ENCODE results near the gene WNK1.
"Not testable (repeated sequence)": the region's sequence is repeated elsewhere in the genome, so short reads cannot be mapped to it uniquely, and the experiment has no call there.

WNK1 gene

DNA sequence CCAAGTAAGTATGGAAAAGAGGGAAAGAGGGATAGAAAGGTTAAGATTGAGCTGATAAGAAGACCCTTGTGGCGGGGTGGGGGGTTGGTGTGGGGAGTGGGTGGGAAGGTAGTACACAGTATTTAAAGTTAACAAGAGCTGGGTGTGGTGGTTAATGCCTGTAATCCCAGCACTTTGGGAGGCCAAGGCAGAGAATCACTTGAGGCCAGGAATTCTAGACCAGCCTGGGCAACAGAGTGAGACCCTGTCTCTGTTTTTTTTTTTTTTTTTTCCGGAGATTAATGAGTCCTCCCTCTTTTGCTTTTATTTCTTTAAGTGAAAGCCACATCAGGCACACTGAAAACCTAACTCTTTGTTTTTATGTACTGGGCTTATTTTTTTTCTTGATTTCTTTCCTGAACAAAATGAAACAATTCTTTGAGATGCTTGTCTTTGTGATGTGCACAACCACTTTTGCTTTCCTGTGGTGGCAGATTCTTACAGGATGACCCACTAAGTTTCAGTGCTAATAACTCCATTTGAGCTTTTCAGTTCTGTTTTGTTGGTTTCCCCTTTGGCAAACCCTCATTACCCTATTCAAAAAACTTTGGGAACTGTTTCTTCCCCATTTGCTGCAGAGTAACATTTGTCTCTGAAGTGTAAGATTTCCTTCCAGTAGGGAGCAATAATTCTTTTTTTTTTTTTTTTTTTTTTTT lies 54.8 kb downstream of the WNK1 start:
- H3K4me3 ChIP-seq (ENCODE audit: low read depth, low read length), result no peak overlapping the region
- no peak for DNase-seq (ENCODE audit: low read depth)
- TF ChIP-seq, protein P1, sequence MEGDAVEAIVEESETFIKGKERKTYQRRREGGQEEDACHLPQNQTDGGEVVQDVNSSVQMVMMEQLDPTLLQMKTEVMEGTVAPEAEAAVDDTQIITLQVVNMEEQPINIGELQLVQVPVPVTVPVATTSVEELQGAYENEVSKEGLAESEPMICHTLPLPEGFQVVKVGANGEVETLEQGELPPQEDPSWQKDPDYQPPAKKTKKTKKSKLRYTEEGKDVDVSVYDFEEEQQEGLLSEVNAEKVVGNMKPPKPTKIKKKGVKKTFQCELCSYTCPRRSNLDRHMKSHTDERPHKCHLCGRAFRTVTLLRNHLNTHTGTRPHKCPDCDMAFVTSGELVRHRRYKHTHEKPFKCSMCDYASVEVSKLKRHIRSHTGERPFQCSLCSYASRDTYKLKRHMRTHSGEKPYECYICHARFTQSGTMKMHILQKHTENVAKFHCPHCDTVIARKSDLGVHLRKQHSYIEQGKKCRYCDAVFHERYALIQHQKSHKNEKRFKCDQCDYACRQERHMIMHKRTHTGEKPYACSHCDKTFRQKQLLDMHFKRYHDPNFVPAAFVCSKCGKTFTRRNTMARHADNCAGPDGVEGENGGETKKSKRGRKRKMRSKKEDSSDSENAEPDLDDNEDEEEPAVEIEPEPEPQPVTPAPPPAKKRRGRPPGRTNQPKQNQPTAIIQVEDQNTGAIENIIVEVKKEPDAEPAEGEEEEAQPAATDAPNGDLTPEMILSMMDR (IDR thresholded peaks at IDR 0.05; ENCODE audit: low read depth, low read length, missing control alignments), result no peak

DNA sequence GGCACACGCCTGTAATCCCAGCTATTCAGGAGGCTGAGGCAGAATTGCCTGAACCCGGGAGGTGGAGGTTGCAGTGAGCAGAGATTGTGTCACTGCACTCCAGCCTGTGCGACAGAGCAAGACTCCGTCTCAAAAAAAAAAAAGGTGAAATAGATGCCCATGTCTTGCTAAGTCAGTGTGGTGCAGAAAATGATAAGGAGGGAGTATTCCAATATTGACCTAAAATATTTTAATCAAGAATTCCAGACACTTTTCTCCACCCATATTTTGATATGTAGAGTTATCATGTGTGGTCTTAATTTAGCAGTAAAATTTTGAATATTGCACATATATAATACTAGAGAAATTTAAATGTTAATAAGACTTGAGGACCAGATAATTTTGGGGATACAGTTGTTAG lies 57.7 kb downstream of the WNK1 start:
- TF ChIP-seq, protein P1 (IDR thresholded peaks at IDR 0.05; ENCODE audit: low read depth, low read length, missing control alignments), result no peak
- no peak for DNase-seq (ENCODE audit: low read depth)
- H3K4me3 ChIP-seq (ENCODE audit: low read depth, low read length), result no peak overlapping the region

DNA sequence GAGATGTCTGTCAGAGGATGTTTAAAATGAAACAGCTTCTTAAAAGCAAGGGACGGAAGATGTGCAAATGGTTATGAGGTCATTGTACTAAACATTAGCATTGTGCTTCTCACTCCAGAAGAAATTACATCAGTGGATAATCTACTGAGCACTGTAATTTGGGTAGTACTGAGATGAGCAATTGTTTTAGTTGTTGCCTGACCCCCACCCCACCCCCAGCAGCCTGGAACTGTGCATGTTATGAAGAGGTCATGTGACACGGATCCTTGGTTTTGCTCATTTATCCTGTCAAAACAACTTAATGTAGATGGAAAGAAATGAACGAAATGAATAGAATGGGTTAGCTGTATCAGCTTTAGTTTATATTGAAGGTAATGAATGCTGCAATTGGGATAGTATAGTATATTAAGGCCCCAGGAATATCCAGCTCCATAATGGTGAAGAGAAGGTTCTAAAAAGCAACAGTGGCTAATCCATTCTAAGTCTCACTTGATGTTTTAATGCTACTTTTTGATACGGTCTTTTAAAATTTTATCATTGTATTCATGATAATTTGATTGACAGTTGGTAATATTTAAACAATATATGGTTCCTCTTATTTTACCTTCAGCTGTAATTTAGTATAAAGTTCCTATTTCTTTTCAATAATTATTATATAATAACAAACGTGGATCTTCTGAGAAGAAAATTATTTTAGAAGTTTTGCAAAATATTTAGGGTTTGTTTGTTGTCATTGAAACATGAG lies 58.5 kb downstream of the WNK1 start:
- TF ChIP-seq, protein P1 (IDR thresholded peaks at IDR 0.05; ENCODE audit: low read depth, low read length, missing control alignments), result no peak
- no peak overlapping the region for H3K4me3 ChIP-seq (ENCODE audit: low read depth, low read length)
- peak; percentile 52 for DNase-seq (ENCODE audit: low read depth)

DNA sequence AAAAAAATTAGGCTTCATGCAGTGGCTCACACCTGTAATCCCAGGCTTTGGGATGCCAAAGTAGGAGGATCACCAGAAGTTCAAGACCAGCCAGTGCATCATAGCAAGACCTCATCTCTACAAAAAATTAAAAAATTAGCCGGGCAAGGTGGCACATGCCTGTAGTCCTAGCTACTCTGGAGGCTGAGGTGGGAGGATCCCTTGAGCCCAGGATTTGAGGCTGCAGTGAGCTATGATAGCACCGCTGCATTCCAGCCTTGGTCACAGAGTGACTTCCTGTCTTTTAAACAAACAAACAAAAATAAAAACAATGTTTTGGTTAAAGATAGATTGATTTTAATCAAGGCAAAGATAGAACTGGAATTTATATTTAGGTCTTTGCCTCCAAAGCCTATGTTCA lies 60.6 kb downstream of the WNK1 start:
- DNase-seq (ENCODE audit: low read depth), result no peak
- TF ChIP-seq, protein P1 (IDR thresholded peaks at IDR 0.05; ENCODE audit: low read depth, low read length, missing control alignments), result no peak
- no peak overlapping the region for H3K4me3 ChIP-seq (ENCODE audit: low read depth, low read length)

DNA sequence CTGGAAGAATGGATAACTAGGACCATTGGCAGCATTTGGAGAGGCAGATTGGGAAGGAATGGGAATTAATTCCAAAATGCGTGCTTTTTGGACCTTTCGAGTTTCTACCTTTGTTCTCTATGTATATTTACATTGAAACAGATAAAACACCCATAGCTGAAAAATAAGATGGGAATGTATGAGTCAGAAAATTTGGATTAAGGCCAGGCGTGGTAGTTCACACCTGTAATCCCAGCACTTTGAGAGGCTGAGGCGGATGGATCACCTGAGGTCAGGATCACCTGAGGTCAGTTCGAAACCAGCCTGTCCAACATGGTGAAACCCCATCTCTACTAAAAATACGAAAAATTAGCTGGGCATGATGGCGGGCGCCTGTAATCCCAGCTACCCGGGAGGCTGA lies 65.1 kb downstream of the WNK1 start:
- H3K4me3 ChIP-seq (ENCODE audit: low read depth, low read length); DNase-seq (ENCODE audit: low read depth): not testable (repeated sequence)

DNA sequence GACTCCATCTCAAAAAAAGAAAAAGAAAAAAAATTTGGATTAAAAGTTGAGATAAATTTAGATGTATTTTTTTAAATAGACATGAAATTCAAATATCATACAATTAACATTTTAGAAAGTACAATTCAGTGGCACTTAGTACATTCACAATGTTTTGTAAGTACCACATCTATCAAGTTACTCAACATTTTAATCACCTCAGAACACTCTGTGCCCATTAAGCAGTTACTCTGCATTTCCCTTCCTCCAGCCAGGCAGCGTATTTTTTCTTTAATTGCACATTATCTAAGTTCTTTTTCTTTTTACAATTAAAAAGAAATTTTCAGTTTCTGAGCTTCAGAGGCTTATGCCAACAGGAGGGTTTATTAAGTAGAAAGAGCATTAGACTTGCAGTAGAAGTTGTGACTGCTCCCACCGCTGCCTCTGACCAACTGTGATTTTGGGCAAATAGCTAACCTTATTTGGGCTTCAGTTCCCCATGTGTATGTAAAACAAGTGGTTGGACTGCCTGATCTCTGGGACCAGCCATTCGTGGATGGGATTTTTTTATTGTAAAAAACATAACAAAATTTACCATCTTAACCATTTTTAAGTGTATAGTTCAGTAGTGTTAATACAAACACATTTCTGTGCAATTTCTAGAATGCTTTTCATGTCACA lies 65.7 kb downstream of the WNK1 start:
- H3K4me3 ChIP-seq (ENCODE audit: low read depth, low read length), result no peak overlapping the region
- TF ChIP-seq, protein P1 (IDR thresholded peaks at IDR 0.05; ENCODE audit: low read depth, low read length, missing control alignments), result no peak
- DNase-seq (ENCODE audit: low read depth), result no peak

DNA sequence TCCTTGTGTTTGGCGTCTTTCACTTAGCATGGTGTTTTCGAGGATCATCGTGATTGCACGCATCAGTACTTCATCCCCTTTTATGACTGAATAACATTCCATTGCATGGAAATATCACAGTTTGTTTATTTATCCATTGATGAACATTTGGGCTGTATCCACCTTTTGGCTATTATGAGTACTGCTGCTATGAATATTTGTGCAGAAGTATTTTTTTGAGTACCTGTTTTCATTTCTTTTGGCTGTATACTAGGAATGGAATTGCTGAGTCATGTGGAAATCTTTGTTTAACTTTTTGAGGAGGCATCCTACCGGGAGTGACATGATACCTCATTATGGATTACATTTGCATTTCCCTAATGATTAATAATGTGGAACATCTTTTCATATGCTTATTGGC lies 66.4 kb downstream of the WNK1 start:
- no peak for DNase-seq (ENCODE audit: low read depth)
- no peak overlapping the region for H3K4me3 ChIP-seq (ENCODE audit: low read depth, low read length)
- TF ChIP-seq, protein P1 (IDR thresholded peaks at IDR 0.05; ENCODE audit: low read depth, low read length, missing control alignments), result no peak

Measured in GM12864 (cell line).